Measurements from ENCODE around the gene NLRP4. TPM values are rescaled to one million over a fixed set of nuclear protein-coding genes. Genes with fewer than 3 reads are reported as not detected.

NLRP4 gene
- total and polyA plus RNA-seq, 2 of the 4 experiments (the other 2 are of a cell fraction) = not detected

- no peak for TF ChIP-seq ELK1 (IDR thresholded peaks at IDR 0.05; ENCODE audit: borderline replicate concordance, low read depth, low read length)
- no peak for TF ChIP-seq BHLHE40 (IDR thresholded peaks at IDR 0.05; ENCODE audit: low read depth, low read length)
- TF ChIP-seq MAZ (IDR thresholded peaks at IDR 0.05; ENCODE audit: borderline replicate concordance, low read depth, low read length) = no peak
Measured at GRCh38 chr19:55836340-55836739, at the start of gene NLRP4 (continued).

GRCh38 chr19:55795021-55795420, 41.3 kb upstream of the NLRP4 start:
- no peak overlapping the region for H3K27ac ChIP-seq (ENCODE audit: insufficient read depth, low read length)
- no peak overlapping the region for H3K18ac ChIP-seq (ENCODE audit: low read depth, low read length)
- DNase-seq (no peak), ATAC-seq (ENCODE audit: low read depth) (no peak)
- no peaks in the 10 kb centered on the region for H3K4me1 ChIP-seq (ENCODE audit: control insufficient read depth, insufficient read depth, low read length)
- H2BK15ac ChIP-seq (ENCODE audit: low read depth, low read length) = no peak overlapping the region
- ChIA-PET CTCF (no interaction called here), POLR2A (ENCODE audit: unreplicated experiment) (no interaction called here)
- dilution Hi-C loops (cut with HindIII; ENCODE audit: low sequenced_read_pairs, unreplicated experiment) = no loop called here
- no peak overlapping the region for H3K9ac ChIP-seq (ENCODE audit: low read depth, low read length)
- no peak overlapping the region for H2BK120ac ChIP-seq (ENCODE audit: low read depth, low read length)
- TF ChIP-seq MAFK (IDR thresholded peaks at IDR 0.05; ENCODE audit: low read depth, low read length) (no peak), ELK1 (IDR thresholded peaks at IDR 0.05; ENCODE audit: borderline replicate concordance, low read depth, low read length) (no peak)
- H3K27me3 ChIP-seq (ENCODE audit: control insufficient read depth, insufficient read depth, low read length) = no peaks in the 10 kb centered on the region
- intact Hi-C loops (cut with micrococcal nuclease) = no loop called here
- WGBS, 2 experiments (ENCODE audit: extremely low coverage in 2 of 2, insufficient read length in 1 of 2) = 63% methylated on average over 2 of the region's 11 CpGs; no CpG with 5 or more reads in 1 of the 2 experiments
- no peak overlapping the region for H2AK9ac ChIP-seq (replicated peaks; ENCODE audit: low read depth, low read length, poor library complexity)
- H2AK5ac ChIP-seq (ENCODE audit: low read depth, low read length) = no peak overlapping the region
- H4K8ac ChIP-seq (ENCODE audit: low read depth in 2 of 2, low read length in 2 of 2) = no peak overlapping the region
- H3K23ac ChIP-seq (ENCODE audit: low read depth, low read length) = no peak overlapping the region
- BruUV-seq (replicated peaks) = no TSS peak
- H4K5ac ChIP-seq (ENCODE audit: low read depth, low read length) = no peak overlapping the region
- H3K36me3 ChIP-seq (ENCODE audit: control insufficient read depth, insufficient read depth, low read length) = no peaks in the 10 kb centered on the region
- no peak overlapping the region for H4K91ac ChIP-seq (ENCODE audit: insufficient read depth, low read depth, low read length)
- no peak overlapping the region for H3K4me2 ChIP-seq (ENCODE audit: low read depth, low read length)
- no peak overlapping the region for H3K14ac ChIP-seq (replicated peaks; ENCODE audit: low read depth, low read length)
- no peak overlapping the region for H2BK20ac ChIP-seq (ENCODE audit: low read depth, low read length)
- in situ Hi-C loops (cut with MboI; ENCODE audit: low sequenced_read_pairs) = no loop called here
- H3K9me3 ChIP-seq (ENCODE audit: control insufficient read depth, insufficient read depth, low read length) = peaks cover 17% of the 10 kb centered on the region
- H3K9me1 ChIP-seq (ENCODE audit: insufficient read depth, low read length) = no peaks in the 10 kb centered on the region
- no peak overlapping the region for H2AFZ ChIP-seq (replicated peaks; ENCODE audit: low read length, poor library complexity)
- no peak overlapping the region for H3K56ac ChIP-seq (ENCODE audit: extremely low read depth, insufficient read depth, low read length)
- H4K20me1 ChIP-seq (ENCODE audit: insufficient read depth, low read length) = no peaks in the 10 kb centered on the region
- no peak overlapping the region for H2BK5ac ChIP-seq (ENCODE audit: low read depth, low read length, poor library complexity, severe bottlenecking)
- H3K4ac ChIP-seq (ENCODE audit: low read depth, low read length) = no peak overlapping the region
- no peak overlapping the region for H3K4me3 ChIP-seq (ENCODE audit: insufficient read depth, low read depth, low read length)
- no peaks in the 10 kb centered on the region for H3K79me1 ChIP-seq (ENCODE audit: low read depth in 1 of 2, low read length in 2 of 2)
